ENCODE results near the gene HOXB5. TPM values are rescaled to one million over a fixed set of nuclear protein-coding genes. Genes with fewer than 3 reads are reported as not detected.
A peak's percentile ranks its signal among the peaks of the same experiment; 100 is the strongest.

HOXB5 gene
- total RNA-seq, 4 donors from 2014 or later, result 0.11 to 1.6 (median 0.49) TPM; not detected in 1

- peak overlapping the region in 1 of 3 donors; percentile 10 for H3K4me3 ChIP-seq (replicated peaks in 1 of 3)
- H3K27me3 ChIP-seq, result peaks cover 78% of the 10 kb centered on the region
- H3K27ac ChIP-seq, result no peak overlapping the region
- TF ChIP-seq POLR2A (IDR thresholded peaks at IDR 0.05), result no peak
- 0 to 1% methylated on average over 27 to 28 of the region's 69 CpGs for WGBS, 2 donors
- H3K9me3 ChIP-seq, result no peaks in the 10 kb centered on the region
- intact Hi-C loops (cut with DNase I), result no loop called here
- no peaks in the 10 kb centered on the region for H3K36me3 ChIP-seq
- peaks cover 10 to 20% of the 10 kb centered on the region in 2 donors for H3K4me1 ChIP-seq
- peak; percentile 23 to 26 for DNase-seq
Measured at GRCh38 chr17:48625495-48626244, 32.1 kb upstream of the HOXB5 start.

- Histone ChIP-seq H3K27me3 (peaks cover 77% of the 10 kb centered on the region), H3K9me3 (no peaks in the 10 kb centered on the region), H3K4me3 (replicated peaks in 1 of 3) (peak overlapping the region in 1 of 3 donors; percentile 10), H3K4me1 (peaks cover 10 to 20% of the 10 kb centered on the region in 2 donors), H3K27ac (no peak overlapping the region), H3K36me3 (no peaks in the 10 kb centered on the region)
- no peak for TF ChIP-seq CTCF (IDR thresholded peaks at IDR 0.05)
- TF ChIP-seq POLR2A (IDR thresholded peaks at IDR 0.05), result no peak
- no peak for DNase-seq
- whole genome bisulfite sequencing, 2 donors, result 3 to 5% methylated on average over 23 to 32 of the region's 66 CpGs
- intact Hi-C loops (cut with DNase I), result no loop called here
Measured at GRCh38 chr17:48624544-48625494, 31.2 kb upstream of the HOXB5 start.

GRCh38 chr17:48624118-48624517, 30.5 kb upstream of the HOXB5 start:
- peaks cover 77% of the 10 kb centered on the region for H3K27me3 ChIP-seq
- no peak overlapping the region for H3K4me3 ChIP-seq (replicated peaks in 1 of 3)
- H3K4me1 ChIP-seq, result peaks cover 10 to 20% of the 10 kb centered on the region in 2 donors
- TF ChIP-seq CTCF (IDR thresholded peaks at IDR 0.05) (no peak), POLR2A (IDR thresholded peaks at IDR 0.05) (no peak)
- no peaks in the 10 kb centered on the region for H3K9me3 ChIP-seq
- no peak overlapping the region for H3K27ac ChIP-seq
- H3K36me3 ChIP-seq, result no peaks in the 10 kb centered on the region
- no peak for DNase-seq
- WGBS, 2 donors, result 17 to 25% methylated on average over 5 of the region's 5 CpGs
- intact Hi-C loops (cut with DNase I), result no loop called here

GRCh38 chr17:48623583-48623982, 30.0 kb upstream of the HOXB5 start:
- no peak overlapping the region for H3K4me3 ChIP-seq (replicated peaks in 1 of 3)
- no peak overlapping the region for H3K27ac ChIP-seq
- peaks cover 10 to 20% of the 10 kb centered on the region in 2 donors for H3K4me1 ChIP-seq
- 16 to 23% methylated on average over 4 of the region's 4 CpGs for WGBS, 2 donors
- no peak for TF ChIP-seq POLR2A (IDR thresholded peaks at IDR 0.05)
- TF ChIP-seq CTCF (IDR thresholded peaks at IDR 0.05), result no peak
- H3K27me3 ChIP-seq, result peaks cover 79% of the 10 kb centered on the region
- no peaks in the 10 kb centered on the region for H3K36me3 ChIP-seq
- DNase-seq, result no peak
- no peaks in the 10 kb centered on the region for H3K9me3 ChIP-seq
- intact Hi-C loops (cut with DNase I), result no loop called here

- Histone ChIP-seq H3K27ac (no peak overlapping the region), H3K4me3 (replicated peaks in 1 of 3) (no peak overlapping the region), H3K9me3 (no peaks in the 10 kb centered on the region), H3K27me3 (peaks cover 83% of the 10 kb centered on the region), H3K4me1 (peaks cover 10 to 20% of the 10 kb centered on the region in 2 donors), H3K36me3 (no peaks in the 10 kb centered on the region)
- WGBS, 2 donors, result 20 to 21% methylated on average over 11 of the region's 11 CpGs
- intact Hi-C loops (cut with DNase I), result no loop called here
- no peak for DNase-seq
- TF ChIP-seq CTCF (IDR thresholded peaks at IDR 0.05) (no peak), POLR2A (IDR thresholded peaks at IDR 0.05) (no peak)
Measured at GRCh38 chr17:48622857-48623256, 29.3 kb upstream of the HOXB5 start.
